K562 (cell line): ENCODE data around the gene CBFA2T2. TPM values are rescaled to one million over a fixed set of nuclear protein-coding genes. Genes with fewer than 3 reads are reported as not detected.

Experiments used
- DNMT1 ChIP-seq: fragments of 450-650 bp; IDR thresholded peaks from 2 replicates; pipeline ENCODE4 v1.6.1; 2016; ENCODE audit warnings: antibody characterized with exemption, mild to moderate bottlenecking
- HEY1 ChIP-seq: fragments of 250-450 bp; sonication (Bioruptor Pico); IDR thresholded peaks from 2 replicates; pipeline ENCODE4 v1.5.0; 2020; ENCODE audit warnings: mild to moderate bottlenecking, moderate library complexity, borderline replicate concordance
- KAT7 ChIP-seq: sonication (generic); formaldehyde crosslinking; IDR thresholded peaks from 2 replicates; pipeline ENCODE4 v1.8.0; 2022; ENCODE audit warnings: missing genetic modification reagents, mild to moderate bottlenecking, borderline replicate concordance
- KLF10 ChIP-seq: fragments of 250-450 bp; sonication (Bioruptor Pico); IDR thresholded peaks from 2 replicates; pipeline ENCODE4 v1.6.1; 2021; ENCODE audit warnings: matching md5 sums
- MCM7 ChIP-seq, 2 experiments: fragments of 450-650 bp; IDR thresholded peaks; 2 replicates each; pipeline ENCODE4 v1.6.1; 2016 to 2018
- MXI1 ChIP-seq: IDR thresholded peaks from 2 replicates; pipeline ENCODE4 v1.6.1; 2011; ENCODE audit warnings: low read depth, mild to moderate bottlenecking, improper control_type of control experiment, low read length
- POLR3G ChIP-seq: IDR thresholded peaks from 2 replicates; pipeline ENCODE4 v1.6.1; 2011; ENCODE audit not compliant: insufficient read length, insufficient replicate concordance; ENCODE audit errors: extremely low read depth
- RBM17 ChIP-seq: fragments of 200-400 bp; formaldehyde crosslinking; IDR thresholded peaks from 2 replicates; pipeline ENCODE4 v1.6.1; 2017; ENCODE audit warnings: low read depth, mild to moderate bottlenecking, low read length, borderline replicate concordance
- ZBTB7A ChIP-seq: IDR thresholded peaks from 2 replicates; pipeline ENCODE4 v1.6.1; 2011; ENCODE audit warnings: low read depth, mild to moderate bottlenecking, low read length, moderate library complexity, borderline replicate concordance; ENCODE audit not compliant: control insufficient read depth
- ZNF282 ChIP-seq: sonication (generic); formaldehyde crosslinking; IDR thresholded peaks from 2 replicates; pipeline ENCODE4 v1.8.1; 2023; ENCODE audit warnings: missing genetic modification reagents
- polyA plus RNA-seq, 8 experiments: library from polyadenylated mRNA; depleted of rRNA in 4 of 8; stranded (reverse) in 5 of 8; unstranded in 3 of 8; fragments of >200 nt; fragmentation: Nextera tagmentation in 2 of 8; fragmentation: Illumina TruSeq in 1 of 8; extraction: Ambion mirVana in 2 of 8; extraction: Trizol in 1 of 8; gene quantifications; 2 replicates each; pipeline versions ENCODE4 v1.2.1 to v1.2.3, GENCODE V29; 2011 to 2014; ENCODE audit warnings: inconsistent platforms in 1 of 8, missing spikeins in 1 of 8
- total RNA-seq, 7 experiments: library from RNA; depleted of rRNA in 6 of 7; stranded (reverse); fragments of >200 nt in 6 of 7; fragmentation: Illumina TruSeq in 2 of 7; extraction: Trizol in 2 of 7; gene quantifications; 2 replicates each; pipeline versions ENCODE4 v1.2.1 to v1.2.3, GENCODE V29; 2011 to 2021; ENCODE audit warnings: low replicate concordance in 1 of 7
- TF ChIP-seq, protein P1 (sequence below): fragments of 450-650 bp; formaldehyde crosslinking; IDR thresholded peaks from 2 replicates; pipeline ENCODE4 v1.4.0; 2020; ENCODE audit warnings: mild to moderate bottlenecking
- TF ChIP-seq, protein P2 (sequence below), 3 experiments: fragments of 200-800 bp in 1 of 3; fragments of 250-450 bp in 1 of 3; fragments of 450-650 bp in 1 of 3; sonication (Bioruptor Pico) in 1 of 3; sonication (Bioruptor generic) in 1 of 3; formaldehyde crosslinking in 1 of 3; IDR thresholded peaks; 2 replicates each; pipeline versions ENCODE4 v1.6.1 to v1.8.0; 2016 to 2022; ENCODE audit warnings: mild to moderate bottlenecking in 2 of 3, missing genetic modification characterization in 2 of 3, missing compliant biosample characterization in 1 of 3, moderate library complexity in 1 of 3
- TF ChIP-seq, protein P3 (sequence below), 2 experiments: IDR thresholded peaks; 2 replicates each; pipeline ENCODE4 v1.6.1; 2012; ENCODE audit warnings: improper control_type of control experiment in 2 of 2, low read depth in 2 of 2, low read length in 2 of 2, borderline replicate concordance in 1 of 2
- TF ChIP-seq, protein P4 (sequence below): fragments of 450-650 bp; formaldehyde crosslinking; IDR thresholded peaks from 2 replicates; pipeline ENCODE4 v1.4.0; 2022; ENCODE audit warnings: missing genetic modification characterization
- TF ChIP-seq, protein P5 (sequence below), 2 experiments: IDR thresholded peaks; 2 replicates each; pipeline ENCODE4 v1.6.1; 2011; ENCODE audit warnings: borderline replicate concordance in 1 of 2, control low read depth in 1 of 2, low read depth in 1 of 2, low read length in 1 of 2, mild to moderate bottlenecking in 1 of 2, mixed read lengths in 1 of 2, moderate library complexity in 1 of 2; ENCODE audit not compliant: insufficient read depth in 1 of 2, insufficient read length in 1 of 2, poor library complexity in 1 of 2, severe bottlenecking in 1 of 2; ENCODE audit errors: extremely low read depth in 1 of 2

Gene CBFA2T2
- total and polyA plus RNA-seq, 9 of the 15 experiments (the other 6 are each of a cell fraction or from before 2014, with no cell fraction given) = 0.27 to 9.6 (median 5.8) TPM

DNA sequence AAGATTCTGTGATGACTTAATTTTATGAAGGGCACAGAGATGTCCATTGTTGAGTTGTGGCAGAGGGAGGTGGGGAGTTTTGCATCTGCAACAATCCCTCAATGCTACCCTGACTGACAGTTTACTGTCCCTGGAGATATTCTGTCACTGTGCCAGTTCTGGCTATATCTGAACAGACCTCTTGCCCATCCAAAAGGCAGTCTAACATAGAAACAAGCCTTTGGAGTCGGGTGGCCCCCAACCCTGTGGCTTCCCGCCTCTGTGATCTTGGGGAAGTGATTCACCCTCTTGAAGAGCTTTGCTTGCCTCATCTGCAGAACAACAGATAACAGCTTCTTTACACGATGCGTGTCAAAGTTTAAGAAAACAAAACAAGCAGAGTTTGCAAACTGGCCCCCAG is 200.1 kb downstream of the CBFA2T2 start (continued):
- TF ChIP-seq, protein P1, sequence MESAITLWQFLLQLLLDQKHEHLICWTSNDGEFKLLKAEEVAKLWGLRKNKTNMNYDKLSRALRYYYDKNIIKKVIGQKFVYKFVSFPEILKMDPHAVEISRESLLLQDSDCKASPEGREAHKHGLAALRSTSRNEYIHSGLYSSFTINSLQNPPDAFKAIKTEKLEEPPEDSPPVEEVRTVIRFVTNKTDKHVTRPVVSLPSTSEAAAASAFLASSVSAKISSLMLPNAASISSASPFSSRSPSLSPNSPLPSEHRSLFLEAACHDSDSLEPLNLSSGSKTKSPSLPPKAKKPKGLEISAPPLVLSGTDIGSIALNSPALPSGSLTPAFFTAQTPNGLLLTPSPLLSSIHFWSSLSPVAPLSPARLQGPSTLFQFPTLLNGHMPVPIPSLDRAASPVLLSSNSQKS = no peak
- TF ChIP-seq KLF10 (CRISPR knock-in tag) (no peak), POLR3G (no peak), ZBTB7A (peak; percentile 66), MXI1 (no peak), ZNF282 (CRISPR knock-in tag) (no peak), HEY1 (CRISPR knock-in tag) (no peak), MCM7 (IDR thresholded peaks at IDR 0.05) (no peak), RBM17 (no peak), DNMT1 (no peak), KAT7 (no peak)
- TF ChIP-seq, protein P2, sequence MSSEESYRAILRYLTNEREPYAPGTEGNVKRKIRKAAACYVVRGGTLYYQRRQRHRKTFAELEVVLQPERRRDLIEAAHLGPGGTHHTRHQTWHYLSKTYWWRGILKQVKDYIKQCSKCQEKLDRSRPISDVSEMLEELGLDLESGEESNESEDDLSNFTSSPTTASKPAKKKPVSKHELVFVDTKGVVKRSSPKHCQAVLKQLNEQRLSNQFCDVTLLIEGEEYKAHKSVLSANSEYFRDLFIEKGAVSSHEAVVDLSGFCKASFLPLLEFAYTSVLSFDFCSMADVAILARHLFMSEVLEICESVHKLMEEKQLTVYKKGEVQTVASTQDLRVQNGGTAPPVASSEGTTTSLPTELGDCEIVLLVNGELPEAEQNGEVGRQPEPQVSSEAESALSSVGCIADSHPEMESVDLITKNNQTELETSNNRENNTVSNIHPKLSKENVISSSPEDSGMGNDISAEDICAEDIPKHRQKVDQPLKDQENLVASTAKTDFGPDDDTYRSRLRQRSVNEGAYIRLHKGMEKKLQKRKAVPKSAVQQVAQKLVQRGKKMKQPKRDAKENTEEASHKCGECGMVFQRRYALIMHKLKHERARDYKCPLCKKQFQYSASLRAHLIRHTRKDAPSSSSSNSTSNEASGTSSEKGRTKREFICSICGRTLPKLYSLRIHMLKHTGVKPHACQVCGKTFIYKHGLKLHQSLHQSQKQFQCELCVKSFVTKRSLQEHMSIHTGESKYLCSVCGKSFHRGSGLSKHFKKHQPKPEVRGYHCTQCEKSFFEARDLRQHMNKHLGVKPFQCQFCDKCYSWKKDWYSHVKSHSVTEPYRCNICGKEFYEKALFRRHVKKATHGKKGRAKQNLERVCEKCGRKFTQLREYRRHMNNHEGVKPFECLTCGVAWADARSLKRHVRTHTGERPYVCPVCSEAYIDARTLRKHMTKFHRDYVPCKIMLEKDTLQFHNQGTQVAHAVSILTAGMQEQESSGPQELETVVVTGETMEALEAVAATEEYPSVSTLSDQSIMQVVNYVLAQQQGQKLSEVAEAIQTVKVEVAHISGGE (CRISPR knock-in tag; IDR thresholded peaks at IDR 0.05) = peak in 1 of 3 experiments; percentile 68; a peak in 2 of 6 replicates
- TF ChIP-seq, protein P3, sequence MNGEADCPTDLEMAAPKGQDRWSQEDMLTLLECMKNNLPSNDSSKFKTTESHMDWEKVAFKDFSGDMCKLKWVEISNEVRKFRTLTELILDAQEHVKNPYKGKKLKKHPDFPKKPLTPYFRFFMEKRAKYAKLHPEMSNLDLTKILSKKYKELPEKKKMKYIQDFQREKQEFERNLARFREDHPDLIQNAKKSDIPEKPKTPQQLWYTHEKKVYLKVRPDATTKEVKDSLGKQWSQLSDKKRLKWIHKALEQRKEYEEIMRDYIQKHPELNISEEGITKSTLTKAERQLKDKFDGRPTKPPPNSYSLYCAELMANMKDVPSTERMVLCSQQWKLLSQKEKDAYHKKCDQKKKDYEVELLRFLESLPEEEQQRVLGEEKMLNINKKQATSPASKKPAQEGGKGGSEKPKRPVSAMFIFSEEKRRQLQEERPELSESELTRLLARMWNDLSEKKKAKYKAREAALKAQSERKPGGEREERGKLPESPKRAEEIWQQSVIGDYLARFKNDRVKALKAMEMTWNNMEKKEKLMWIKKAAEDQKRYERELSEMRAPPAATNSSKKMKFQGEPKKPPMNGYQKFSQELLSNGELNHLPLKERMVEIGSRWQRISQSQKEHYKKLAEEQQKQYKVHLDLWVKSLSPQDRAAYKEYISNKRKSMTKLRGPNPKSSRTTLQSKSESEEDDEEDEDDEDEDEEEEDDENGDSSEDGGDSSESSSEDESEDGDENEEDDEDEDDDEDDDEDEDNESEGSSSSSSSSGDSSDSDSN (IDR thresholded peaks at IDR 0.05; ENCODE audit: borderline replicate concordance in 1 of 2, low read depth in 2 of 2, low read length in 2 of 2) = no peak
- TF ChIP-seq, protein P4, sequence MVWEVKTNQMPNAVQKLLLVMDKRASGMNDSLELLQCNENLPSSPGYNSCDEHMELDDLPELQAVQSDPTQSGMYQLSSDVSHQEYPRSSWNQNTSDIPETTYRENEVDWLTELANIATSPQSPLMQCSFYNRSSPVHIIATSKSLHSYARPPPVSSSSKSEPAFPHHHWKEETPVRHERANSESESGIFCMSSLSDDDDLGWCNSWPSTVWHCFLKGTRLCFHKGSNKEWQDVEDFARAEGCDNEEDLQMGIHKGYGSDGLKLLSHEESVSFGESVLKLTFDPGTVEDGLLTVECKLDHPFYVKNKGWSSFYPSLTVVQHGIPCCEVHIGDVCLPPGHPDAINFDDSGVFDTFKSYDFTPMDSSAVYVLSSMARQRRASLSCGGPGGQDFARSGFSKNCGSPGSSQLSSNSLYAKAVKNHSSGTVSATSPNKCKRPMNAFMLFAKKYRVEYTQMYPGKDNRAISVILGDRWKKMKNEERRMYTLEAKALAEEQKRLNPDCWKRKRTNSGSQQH (CRISPR knock-in tag) = no peak
- TF ChIP-seq, protein P5, sequence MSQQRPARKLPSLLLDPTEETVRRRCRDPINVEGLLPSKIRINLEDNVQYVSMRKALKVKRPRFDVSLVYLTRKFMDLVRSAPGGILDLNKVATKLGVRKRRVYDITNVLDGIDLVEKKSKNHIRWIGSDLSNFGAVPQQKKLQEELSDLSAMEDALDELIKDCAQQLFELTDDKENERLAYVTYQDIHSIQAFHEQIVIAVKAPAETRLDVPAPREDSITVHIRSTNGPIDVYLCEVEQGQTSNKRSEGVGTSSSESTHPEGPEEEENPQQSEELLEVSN (IDR thresholded peaks at IDR 0.05; ENCODE audit: borderline replicate concordance in 1 of 2, extremely low read depth in 1 of 2, insufficient read depth in 1 of 2, insufficient read length in 1 of 2, low read depth in 1 of 2, low read length in 1 of 2, poor library complexity in 1 of 2, severe bottlenecking in 1 of 2) = peak in 1 of 2 experiments; percentile 50
